ENCODE results near the gene DMRT1.
"Not testable (repeated sequence)": the region's sequence is repeated elsewhere in the genome, so short reads cannot be mapped to it uniquely, and the experiment has no call there.

Gene DMRT1

DNA sequence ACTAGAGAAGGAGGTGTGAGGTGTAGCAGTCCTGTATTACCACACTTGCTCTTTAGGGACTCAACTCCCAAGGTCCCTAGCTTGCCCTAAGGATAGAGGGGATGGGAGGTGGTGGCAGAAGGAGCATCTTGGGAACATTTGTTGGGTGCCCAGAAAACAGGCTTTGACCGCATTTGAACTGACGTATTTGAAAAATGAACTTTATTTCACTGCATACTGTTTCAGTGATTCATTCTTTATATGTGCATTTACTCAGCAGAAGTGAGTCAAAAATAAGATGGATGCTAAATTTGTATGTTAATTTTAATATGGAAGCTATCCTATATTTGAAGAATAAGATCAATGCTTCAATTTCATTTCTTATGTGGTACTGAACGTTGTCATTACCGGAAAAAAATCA lies 153.7 kb downstream of the DMRT1 start:
- ATAC-seq (replicated peaks) (no peak), DNase-seq (no peak)
- Mint-ChIP-seq H3K36me3 (ENCODE audit: insufficient read depth) (no peaks in the 10 kb centered on the region), H3K27me3 (peaks cover 13 to 17% of the 10 kb centered on the region in 2 donors), H3K4me3 (no peak overlapping the region), H3K9me3 (no peaks in the 10 kb centered on the region), H3K27ac (no peak overlapping the region), H3K4me1 (ENCODE audit: low read depth in 2 of 2) (peaks cover 0 to 5% of the 10 kb centered on the region in 2 donors)

DNA sequence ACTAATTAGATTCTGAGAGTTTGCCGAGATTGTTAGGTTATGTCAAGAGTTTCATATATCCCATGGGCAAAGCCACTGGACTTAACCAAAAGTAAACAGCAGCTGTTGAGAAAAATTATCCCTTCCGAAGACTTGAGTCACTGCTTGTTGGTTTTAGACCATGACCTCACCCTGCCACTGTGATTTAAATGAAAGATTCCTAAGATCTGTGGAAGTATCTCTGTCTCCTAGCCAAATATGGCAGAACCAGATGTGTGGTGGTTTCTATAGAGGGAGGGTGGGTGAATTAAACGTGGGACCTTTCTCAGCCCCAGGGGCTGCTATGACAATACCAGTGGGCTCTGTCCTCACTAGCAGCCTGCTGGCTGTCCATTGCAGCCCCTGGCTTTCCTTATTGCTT lies 154.3 kb downstream of the DMRT1 start:
- DNase-seq (no peak), ATAC-seq (replicated peaks) (no peak)
- H3K9me3 Mint-ChIP-seq = no peaks in the 10 kb centered on the region
- no peaks in the 10 kb centered on the region for H3K36me3 Mint-ChIP-seq (ENCODE audit: insufficient read depth)
- peaks cover 0 to 5% of the 10 kb centered on the region in 2 donors for H3K4me1 Mint-ChIP-seq (ENCODE audit: low read depth in 2 of 2)
- H3K4me3 Mint-ChIP-seq = no peak overlapping the region
- peaks cover 12 to 13% of the 10 kb centered on the region in 2 donors for H3K27me3 Mint-ChIP-seq
- H3K27ac Mint-ChIP-seq = peak overlapping the region in 1 of 2 donors; percentile 25

DNA sequence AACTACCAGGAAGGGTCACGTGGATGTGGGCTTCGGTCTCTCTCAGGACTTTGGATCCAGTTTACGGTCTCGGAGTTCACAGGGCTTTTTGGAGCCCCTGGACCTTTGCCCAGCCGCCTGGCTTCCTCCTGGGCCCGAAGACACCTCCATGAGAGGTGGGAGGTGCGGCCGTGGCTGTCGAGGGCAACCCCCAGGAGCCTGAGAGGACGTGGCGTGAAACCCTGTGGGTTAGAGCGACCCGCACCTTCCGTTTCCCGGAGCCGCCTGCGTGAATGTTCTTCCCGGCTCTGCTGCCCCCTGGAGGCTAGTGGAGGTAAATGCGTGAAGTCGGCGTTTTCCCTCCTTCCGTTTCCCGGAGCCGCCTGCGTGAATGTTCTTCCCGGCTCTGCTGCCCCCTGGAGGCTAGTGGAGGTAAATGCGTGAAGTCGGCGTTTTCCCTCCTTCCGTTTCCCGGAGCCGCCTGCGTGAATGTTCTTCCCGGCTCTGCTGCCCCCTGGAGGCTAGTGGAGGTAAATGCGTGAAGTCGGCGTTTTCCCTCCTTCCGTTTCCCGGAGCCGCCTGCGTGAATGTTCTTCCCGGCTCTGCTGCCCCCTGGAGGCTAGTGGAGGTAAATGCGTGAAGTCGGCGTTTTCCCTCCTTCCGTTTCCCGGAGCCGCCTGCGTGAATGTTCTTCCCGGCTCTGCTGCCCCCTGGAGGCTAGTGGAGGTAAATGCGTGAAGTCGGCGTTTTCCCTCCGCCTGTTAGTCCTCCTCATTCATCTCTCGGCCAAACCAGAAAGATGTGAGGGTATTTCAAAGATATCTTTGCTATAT lies 157.0 kb downstream of the DMRT1 start:
- H3K36me3 Mint-ChIP-seq (ENCODE audit: insufficient read depth); H3K4me1 Mint-ChIP-seq (ENCODE audit: low read depth in 2 of 2); H3K27me3 Mint-ChIP-seq; ATAC-seq (replicated peaks); H3K9me3 Mint-ChIP-seq; DNase-seq; H3K27ac Mint-ChIP-seq: not testable (repeated sequence)
- peak overlapping the region in 1 of 2 donors; percentile 31 for H3K4me3 Mint-ChIP-seq

DNA sequence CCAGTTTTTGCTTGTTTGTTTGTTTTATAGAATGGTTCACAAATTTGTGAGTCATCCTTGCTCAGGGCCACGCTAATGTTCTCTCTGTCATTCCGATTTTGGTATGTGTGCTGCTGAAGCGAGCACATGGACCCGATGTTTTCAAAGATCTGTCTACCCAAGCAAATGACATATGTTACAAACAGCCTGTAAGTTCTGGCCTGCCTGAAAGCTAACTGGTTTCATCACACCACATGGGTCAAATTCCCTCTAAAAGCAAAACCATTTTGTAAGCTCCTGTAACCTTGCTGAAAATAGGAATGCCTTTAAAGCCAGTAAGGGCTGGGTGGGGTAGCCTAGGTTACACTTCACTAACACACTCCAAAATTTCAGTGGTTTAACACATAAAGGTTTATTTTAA lies 160.3 kb downstream of the DMRT1 start:
- no peak overlapping the region for H3K4me3 Mint-ChIP-seq
- no peaks in the 10 kb centered on the region for H3K9me3 Mint-ChIP-seq
- H3K36me3 Mint-ChIP-seq (ENCODE audit: insufficient read depth) = no peaks in the 10 kb centered on the region
- peaks cover 0 to 5% of the 10 kb centered on the region in 2 donors for H3K4me1 Mint-ChIP-seq (ENCODE audit: low read depth in 2 of 2)
- no peak overlapping the region for H3K27ac Mint-ChIP-seq
- peaks cover 0 to 20% of the 10 kb centered on the region in 2 donors for H3K27me3 Mint-ChIP-seq
- DNase-seq (no peak), ATAC-seq (replicated peaks) (no peak)

DNA sequence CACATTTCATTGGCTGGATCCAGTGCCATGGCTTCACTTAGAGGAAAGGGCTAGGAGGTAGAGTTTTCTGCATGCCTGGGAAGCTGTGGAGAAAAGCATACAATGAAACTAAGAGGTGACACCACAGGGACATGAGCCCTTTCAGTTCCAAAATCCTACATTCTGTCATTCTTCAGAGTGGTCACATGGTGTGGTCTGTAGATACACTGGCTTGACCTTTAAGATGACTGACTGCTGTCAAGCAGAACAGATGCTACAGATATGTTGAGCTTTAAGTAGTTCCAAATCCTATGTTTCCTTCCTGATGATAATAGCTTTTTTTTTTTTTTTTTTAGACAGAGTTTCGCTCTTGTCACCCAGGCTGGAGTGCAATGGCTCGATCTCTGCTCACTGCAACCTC lies 161.2 kb downstream of the DMRT1 start:
- DNase-seq = no peak
- H3K36me3 Mint-ChIP-seq (ENCODE audit: insufficient read depth) = no peaks in the 10 kb centered on the region
- H3K4me1 Mint-ChIP-seq (ENCODE audit: low read depth in 2 of 2) = peaks cover 0 to 5% of the 10 kb centered on the region in 2 donors
- H3K27ac Mint-ChIP-seq = no peak overlapping the region
- no peak overlapping the region for H3K4me3 Mint-ChIP-seq
- no peak for ATAC-seq (replicated peaks)
- no peaks in the 10 kb centered on the region for H3K9me3 Mint-ChIP-seq
- peaks cover 0 to 28% of the 10 kb centered on the region in 2 donors for H3K27me3 Mint-ChIP-seq

DNA sequence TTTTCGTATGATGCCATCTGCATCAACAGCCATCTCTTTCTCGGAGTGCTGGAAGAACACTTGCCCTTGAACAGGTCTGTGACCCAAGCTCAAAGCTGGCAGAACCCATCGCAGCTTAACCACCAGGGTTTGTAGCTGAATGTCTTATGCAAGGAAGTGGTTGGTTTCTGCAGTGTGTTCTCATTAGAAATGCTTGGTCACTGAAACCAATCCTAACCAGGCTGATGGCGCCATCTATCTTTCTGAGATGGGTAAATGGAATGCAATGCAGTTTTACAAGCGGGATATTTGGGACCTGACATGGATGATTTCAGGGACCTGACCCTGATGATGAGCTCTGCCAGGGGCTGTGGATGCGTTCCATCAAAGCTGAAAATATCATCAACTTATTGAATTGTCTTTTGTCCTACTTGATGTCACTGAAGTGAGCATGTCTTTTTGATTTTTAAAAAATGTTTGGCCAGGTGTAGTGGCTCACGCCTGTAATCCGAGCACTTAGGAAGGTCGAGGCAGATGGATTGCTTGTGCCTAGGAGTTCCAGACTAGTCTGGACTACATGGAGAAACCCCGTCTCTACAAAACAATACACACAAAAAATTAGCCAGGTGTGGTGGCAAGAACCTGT lies 163.7 kb downstream of the DMRT1 start:
- Mint-ChIP-seq H3K9me3 (no peaks in the 10 kb centered on the region), H3K27me3 (peaks cover 13 to 53% of the 10 kb centered on the region in 2 donors), H3K27ac (no peak overlapping the region), H3K36me3 (ENCODE audit: insufficient read depth) (no peaks in the 10 kb centered on the region), H3K4me1 (ENCODE audit: low read depth in 2 of 2) (peaks cover 4 to 5% of the 10 kb centered on the region in 2 donors), H3K4me3 (no peak overlapping the region)
- no peak for DNase-seq
- ATAC-seq (replicated peaks) = peak; percentile 40

DNA sequence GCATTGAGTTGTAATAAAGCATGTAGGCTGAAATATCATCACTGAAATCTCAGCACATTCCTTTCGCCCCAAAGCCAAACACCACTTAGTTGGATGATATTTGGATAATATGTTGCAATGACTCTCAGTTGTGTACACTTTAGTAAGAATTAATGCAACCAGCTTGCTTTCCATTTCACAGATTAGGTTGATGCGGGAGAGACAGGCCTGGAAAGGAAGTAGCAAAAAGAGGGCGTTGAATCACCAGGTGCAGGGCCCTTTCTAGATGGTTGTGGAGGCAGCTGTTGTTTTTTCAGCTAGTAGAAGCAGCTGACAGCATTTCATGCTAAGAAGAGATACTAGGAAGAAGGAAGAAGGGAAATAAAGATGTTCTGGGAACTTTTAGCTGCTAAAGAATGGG lies 165.8 kb downstream of the DMRT1 start:
- no peaks in the 10 kb centered on the region for H3K9me3 Mint-ChIP-seq
- ATAC-seq (replicated peaks) (no peak), DNase-seq (no peak)
- no peaks in the 10 kb centered on the region for H3K36me3 Mint-ChIP-seq (ENCODE audit: insufficient read depth)
- H3K4me3 Mint-ChIP-seq = no peak overlapping the region
- peaks cover 13 to 54% of the 10 kb centered on the region in 2 donors for H3K27me3 Mint-ChIP-seq
- peaks cover 4% of the 10 kb centered on the region in 2 donors for H3K4me1 Mint-ChIP-seq (ENCODE audit: low read depth in 2 of 2)
- H3K27ac Mint-ChIP-seq = no peak overlapping the region

DNA sequence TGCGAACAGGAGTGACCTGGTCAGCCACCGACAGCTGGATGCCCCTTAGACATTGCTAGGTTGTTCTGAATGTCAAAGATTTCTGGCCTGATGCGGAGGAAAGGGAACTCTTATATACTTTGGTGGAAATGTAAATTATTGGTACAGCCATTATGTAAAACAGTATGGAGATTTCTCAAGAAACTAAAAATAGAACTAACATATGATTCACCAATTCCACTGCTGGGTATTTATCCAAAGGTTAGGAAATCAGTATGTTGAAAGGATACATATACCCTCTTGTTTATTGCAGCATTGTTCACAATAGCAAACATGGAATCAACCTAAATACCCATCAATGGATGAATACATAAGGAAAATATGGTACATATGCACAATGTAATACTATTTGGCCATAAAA lies 166.7 kb downstream of the DMRT1 start:
- H3K4me3 Mint-ChIP-seq = no peak overlapping the region
- DNase-seq = no peak
- H3K4me1 Mint-ChIP-seq (ENCODE audit: low read depth in 2 of 2) = peaks cover 4% of the 10 kb centered on the region in 2 donors
- H3K27ac Mint-ChIP-seq = no peak overlapping the region
- no peak for ATAC-seq (replicated peaks)
- H3K36me3 Mint-ChIP-seq (ENCODE audit: insufficient read depth) = no peaks in the 10 kb centered on the region
- no peaks in the 10 kb centered on the region for H3K9me3 Mint-ChIP-seq
- peaks cover 13 to 54% of the 10 kb centered on the region in 2 donors for H3K27me3 Mint-ChIP-seq

DNA sequence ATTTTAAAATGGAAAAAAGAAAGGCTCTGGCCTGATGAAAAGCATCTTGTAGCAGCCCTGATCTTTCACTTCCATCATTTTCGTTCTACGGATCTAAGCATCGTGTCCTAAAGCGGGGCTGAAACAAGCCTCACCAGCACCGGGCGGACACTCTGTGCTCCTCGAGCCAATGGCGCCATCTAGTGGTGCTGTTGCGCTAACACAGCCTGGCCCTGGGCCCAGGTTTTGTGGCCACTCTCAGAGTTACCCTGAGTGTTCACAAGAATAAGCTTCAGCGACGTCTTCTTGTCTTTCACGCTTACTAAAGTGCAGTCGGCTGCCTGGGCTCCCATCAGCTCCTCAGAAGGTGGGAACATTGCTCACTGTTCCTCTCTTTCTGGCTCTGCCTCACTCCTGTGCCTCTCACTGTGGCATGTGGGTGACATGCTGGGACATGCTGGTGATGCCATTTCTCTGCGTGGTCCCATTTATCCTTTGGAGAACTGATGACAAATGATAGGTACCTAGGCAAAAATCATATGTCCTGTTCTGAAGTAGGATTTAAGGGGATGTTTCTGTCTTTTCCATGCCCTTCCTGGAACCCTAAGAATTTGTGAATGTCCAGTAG lies 167.7 kb downstream of the DMRT1 start:
- peaks cover 13 to 54% of the 10 kb centered on the region in 2 donors for H3K27me3 Mint-ChIP-seq
- H3K9me3 Mint-ChIP-seq = no peaks in the 10 kb centered on the region
- H3K27ac Mint-ChIP-seq = no peak overlapping the region
- H3K4me1 Mint-ChIP-seq (ENCODE audit: low read depth in 2 of 2) = peaks cover 4% of the 10 kb centered on the region in 2 donors
- no peak overlapping the region for H3K4me3 Mint-ChIP-seq
- ATAC-seq (replicated peaks) (peak; percentile 84), DNase-seq (peak; percentile 60 to 71 (median 64))
- H3K36me3 Mint-ChIP-seq (ENCODE audit: insufficient read depth) = no peaks in the 10 kb centered on the region

DNA sequence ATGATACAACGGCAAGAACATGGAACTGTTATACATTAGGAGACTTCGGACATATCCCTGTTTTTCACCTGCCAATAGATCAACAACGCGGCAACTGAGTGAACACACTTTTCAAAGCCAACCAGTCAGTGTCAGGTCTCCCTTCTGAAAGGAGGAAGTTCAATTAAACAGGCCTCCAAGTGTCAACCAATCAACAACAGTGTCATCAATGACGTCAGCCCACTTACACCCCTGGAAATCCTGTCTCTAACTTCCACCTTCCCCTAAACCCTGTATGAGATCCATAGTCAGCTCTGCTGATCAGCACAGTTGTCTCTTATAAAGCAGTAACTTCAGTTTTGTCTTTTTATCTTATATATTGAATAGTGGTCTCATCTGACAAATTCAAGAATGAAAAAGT lies 171.5 kb downstream of the DMRT1 start:
- Mint-ChIP-seq H3K27ac (no peak overlapping the region), H3K36me3 (ENCODE audit: insufficient read depth) (no peaks in the 10 kb centered on the region), H3K27me3 (peaks cover 15 to 36% of the 10 kb centered on the region in 2 donors), H3K4me3 (no peak overlapping the region), H3K9me3 (no peaks in the 10 kb centered on the region), H3K4me1 (ENCODE audit: low read depth in 2 of 2) (peaks cover 4% of the 10 kb centered on the region in 2 donors)
- ATAC-seq (replicated peaks) (no peak), DNase-seq (no peak)

DNA sequence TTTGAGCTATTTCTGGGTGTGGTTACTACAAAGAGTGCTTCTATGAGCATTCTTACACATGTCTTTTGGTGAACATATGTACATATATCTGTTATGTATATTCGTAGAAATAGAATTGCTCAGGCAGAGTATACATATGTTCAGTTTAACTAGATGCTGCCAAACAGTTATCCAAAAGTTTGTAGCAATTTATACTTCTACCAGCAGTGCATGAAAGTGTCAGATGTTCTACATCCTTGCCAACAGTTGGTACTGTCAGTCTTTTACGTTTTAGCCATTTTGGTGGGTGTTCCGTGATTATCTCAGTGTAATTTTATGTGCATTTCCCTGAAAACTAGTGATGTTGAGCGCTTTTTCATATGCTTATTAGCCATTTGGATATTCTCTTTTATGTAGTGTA lies 172.7 kb downstream of the DMRT1 start:
- DNase-seq = no peak
- Mint-ChIP-seq H3K9me3 (no peaks in the 10 kb centered on the region), H3K4me3 (no peak overlapping the region), H3K4me1 (ENCODE audit: low read depth in 2 of 2) (peaks cover 1 to 2% of the 10 kb centered on the region in 2 donors), H3K27ac (no peak overlapping the region), H3K27me3 (peaks cover 16 to 36% of the 10 kb centered on the region in 2 donors), H3K36me3 (ENCODE audit: insufficient read depth) (no peaks in the 10 kb centered on the region)
- ATAC-seq (replicated peaks) = no peak

DNA sequence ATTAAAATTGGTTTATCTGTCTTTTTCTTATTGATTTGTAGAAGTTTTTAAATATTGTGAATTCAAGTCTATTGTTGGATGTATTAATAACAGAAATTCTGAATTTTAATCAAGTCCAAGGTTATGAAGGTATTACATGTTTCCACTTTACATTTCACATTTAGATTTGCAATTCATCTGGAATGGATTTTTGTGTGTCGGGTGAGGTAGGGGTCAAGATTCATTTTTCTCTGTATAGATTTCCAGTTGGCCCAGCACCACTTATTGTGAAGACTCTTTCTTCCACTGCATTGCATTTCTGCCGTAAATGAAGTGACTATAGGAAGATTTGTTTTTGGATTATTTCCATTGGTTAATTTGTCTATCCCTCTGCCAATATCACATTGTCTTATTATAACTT lies 173.1 kb downstream of the DMRT1 start:
- H3K36me3 Mint-ChIP-seq (ENCODE audit: insufficient read depth) = no peaks in the 10 kb centered on the region
- peaks cover 15 to 33% of the 10 kb centered on the region in 2 donors for H3K27me3 Mint-ChIP-seq
- no peaks in the 10 kb centered on the region for H3K4me1 Mint-ChIP-seq (ENCODE audit: low read depth in 2 of 2)
- no peak overlapping the region for H3K4me3 Mint-ChIP-seq
- ATAC-seq (replicated peaks) (no peak), DNase-seq (no peak)
- H3K27ac Mint-ChIP-seq = no peak overlapping the region
- no peaks in the 10 kb centered on the region for H3K9me3 Mint-ChIP-seq

DNA sequence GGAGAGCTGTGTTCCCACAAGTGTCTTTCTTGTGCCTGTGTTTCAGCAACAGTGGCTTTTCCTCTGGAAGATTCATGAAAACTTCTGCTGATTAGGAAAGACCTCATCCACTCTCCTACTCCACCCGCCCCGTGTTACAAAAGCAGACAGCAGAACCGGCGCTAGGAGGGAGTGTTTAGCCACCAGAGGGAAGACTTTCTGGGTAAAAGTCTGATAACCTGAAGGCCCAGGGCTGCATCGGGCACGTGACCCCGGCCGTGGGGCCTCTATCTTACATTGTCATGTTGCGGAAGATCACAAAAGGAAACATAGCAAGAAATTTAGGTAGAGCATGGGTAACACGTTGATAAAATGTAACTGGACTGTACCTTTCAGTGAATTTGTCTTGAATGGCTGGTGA lies 176.6 kb downstream of the DMRT1 start:
- ATAC-seq (replicated peaks) (no peak), DNase-seq (no peak)

More for the DNA sequence above, 176.6 kb downstream of the DMRT1 start:
- Mint-ChIP-seq H3K36me3 (ENCODE audit: insufficient read depth) (no peaks in the 10 kb centered on the region), H3K4me1 (ENCODE audit: low read depth in 2 of 2) (no peaks in the 10 kb centered on the region), H3K27ac (no peak overlapping the region), H3K27me3 (peaks cover 22 to 41% of the 10 kb centered on the region in 2 donors), H3K9me3 (no peaks in the 10 kb centered on the region), H3K4me3 (no peak overlapping the region)
